ENCODE results near the gene F10.
"Not testable (repeated sequence)": the region's sequence is repeated elsewhere in the genome, so short reads cannot be mapped to it uniquely, and the experiment has no call there.

F10 gene

GRCh38 chr13:113096052-113096744, 26.4 kb upstream of the F10 start:
- Histone ChIP-seq H3K9me3 (ENCODE audit: severe bottlenecking) (no peaks in the 10 kb centered on the region), H3K36me3 (ENCODE audit: low read depth) (no peaks in the 10 kb centered on the region), H3K27ac (ENCODE audit: poor library complexity, severe bottlenecking) (no peak overlapping the region), H3K4me3 (ENCODE audit: severe bottlenecking) (no peak overlapping the region), H3K4me1 (ENCODE audit: insufficient read depth, poor library complexity, severe bottlenecking) (no peaks in the 10 kb centered on the region), H3K27me3 (ENCODE audit: insufficient read depth, poor library complexity, severe bottlenecking) (peaks cover 27% of the 10 kb centered on the region)
- ATAC-seq (ENCODE audit: low read depth) (no peak), DNase-seq (ENCODE audit: low spot score) (no peak)
- no peak for TF ChIP-seq CTCF (IDR thresholded peaks at IDR 0.05; ENCODE audit: poor library complexity, severe bottlenecking)

DNA sequence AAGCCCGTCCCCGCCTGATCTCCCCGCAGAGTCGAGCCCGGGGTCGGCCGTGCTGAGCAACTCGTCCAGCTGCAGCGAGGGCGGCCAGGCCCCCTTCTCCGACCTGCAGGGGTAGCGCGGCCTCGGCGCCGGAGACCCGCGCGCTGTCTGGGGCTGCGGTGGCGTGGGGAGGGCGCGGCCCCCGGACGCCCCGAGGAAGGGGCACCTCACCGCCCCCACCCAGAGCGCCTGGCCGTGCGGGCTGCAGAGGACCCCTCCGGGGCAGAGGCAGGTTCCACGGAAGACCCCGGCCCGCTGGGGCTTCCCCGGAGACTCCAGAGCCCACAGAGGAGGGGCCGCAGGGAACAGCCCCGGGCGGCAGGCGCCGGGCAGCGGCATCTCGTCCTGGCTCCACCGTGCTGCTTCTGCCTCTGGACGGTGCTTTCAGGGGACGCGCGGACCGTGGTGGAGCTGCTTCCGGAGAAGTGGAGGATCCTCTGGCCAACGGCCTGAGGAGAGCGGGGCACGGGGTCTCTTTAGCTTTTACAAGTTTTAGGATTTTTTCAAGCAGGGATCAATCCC, 25.8 kb upstream of the F10 start:
- Histone ChIP-seq H3K4me1 (ENCODE audit: insufficient read depth, poor library complexity, severe bottlenecking) (no peaks in the 10 kb centered on the region), H3K36me3 (ENCODE audit: low read depth) (no peaks in the 10 kb centered on the region), H3K27me3 (ENCODE audit: insufficient read depth, poor library complexity, severe bottlenecking) (peaks cover 29% of the 10 kb centered on the region), H3K4me3 (ENCODE audit: severe bottlenecking) (no peak overlapping the region), H3K27ac (ENCODE audit: poor library complexity, severe bottlenecking) (no peak overlapping the region), H3K9me3 (ENCODE audit: severe bottlenecking) (no peaks in the 10 kb centered on the region)
- TF ChIP-seq CTCF (IDR thresholded peaks at IDR 0.05; ENCODE audit: poor library complexity, severe bottlenecking), result no peak
- DNase-seq (ENCODE audit: low spot score) (no peak), ATAC-seq (ENCODE audit: low read depth) (no peak)

- ATAC-seq (ENCODE audit: low read depth), result no peak
- H3K4me3 ChIP-seq (ENCODE audit: severe bottlenecking), result no peak overlapping the region
- H3K9me3 ChIP-seq (ENCODE audit: severe bottlenecking), result no peaks in the 10 kb centered on the region
- H3K27ac ChIP-seq (ENCODE audit: poor library complexity, severe bottlenecking), result no peak overlapping the region
- TF ChIP-seq CTCF (IDR thresholded peaks at IDR 0.05; ENCODE audit: poor library complexity, severe bottlenecking), result no peak
- H3K36me3 ChIP-seq (ENCODE audit: low read depth), result no peaks in the 10 kb centered on the region
- peaks cover 30% of the 10 kb centered on the region for H3K27me3 ChIP-seq (ENCODE audit: insufficient read depth, poor library complexity, severe bottlenecking)
- DNase-seq (ENCODE audit: low spot score), result no peak
- no peaks in the 10 kb centered on the region for H3K4me1 ChIP-seq (ENCODE audit: insufficient read depth, poor library complexity, severe bottlenecking)
Observed at GRCh38 chr13:113097651-113098050, 24.9 kb upstream of the F10 start.

DNA sequence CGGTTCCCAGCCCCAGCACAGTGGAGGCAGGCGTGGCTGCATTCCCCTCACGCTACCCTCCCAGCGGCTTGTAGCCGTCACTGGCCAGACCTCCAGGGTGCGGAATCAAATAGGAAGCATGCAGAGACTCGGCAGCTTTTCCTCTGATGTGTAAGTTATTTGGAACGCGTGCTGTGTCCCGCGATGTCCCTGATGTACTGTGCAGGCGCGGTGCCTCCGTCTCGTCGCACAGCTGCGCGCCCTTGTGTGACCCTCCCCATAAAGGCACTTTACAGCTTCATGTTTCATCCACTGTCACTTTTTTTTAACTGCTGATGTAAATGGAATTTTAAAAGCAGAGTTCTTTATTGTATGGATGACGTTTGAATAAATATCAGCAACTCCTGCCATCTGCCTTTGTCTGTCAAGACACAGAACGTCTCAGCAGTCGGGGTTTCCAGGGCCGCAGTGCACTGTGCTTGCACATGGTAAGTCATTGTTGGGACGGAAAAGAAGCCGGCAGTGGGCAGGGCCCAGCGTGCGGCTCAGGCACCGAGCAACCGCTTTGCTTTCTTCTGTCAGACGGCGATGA, 24.4 kb upstream of the F10 start:
- no peak overlapping the region for H3K4me3 ChIP-seq (ENCODE audit: severe bottlenecking)
- H3K36me3 ChIP-seq (ENCODE audit: low read depth), result no peaks in the 10 kb centered on the region
- DNase-seq (ENCODE audit: low spot score), result no peak
- H3K27ac ChIP-seq (ENCODE audit: poor library complexity, severe bottlenecking), result no peak overlapping the region
- no peaks in the 10 kb centered on the region for H3K4me1 ChIP-seq (ENCODE audit: insufficient read depth, poor library complexity, severe bottlenecking)
- peaks cover 26% of the 10 kb centered on the region for H3K27me3 ChIP-seq (ENCODE audit: insufficient read depth, poor library complexity, severe bottlenecking)
- no peak for ATAC-seq (ENCODE audit: low read depth)
- no peak for TF ChIP-seq CTCF (IDR thresholded peaks at IDR 0.05; ENCODE audit: poor library complexity, severe bottlenecking)
- H3K9me3 ChIP-seq (ENCODE audit: severe bottlenecking), result no peaks in the 10 kb centered on the region

GRCh38 chr13:113099142-113099541, 23.5 kb upstream of the F10 start:
- H3K4me3 ChIP-seq (ENCODE audit: severe bottlenecking), result no peak overlapping the region
- H3K36me3 ChIP-seq (ENCODE audit: low read depth), result no peaks in the 10 kb centered on the region
- no peak for DNase-seq (ENCODE audit: low spot score)
- ATAC-seq (ENCODE audit: low read depth), result no peak
- H3K27me3 ChIP-seq (ENCODE audit: insufficient read depth, poor library complexity, severe bottlenecking), result peaks cover 26% of the 10 kb centered on the region
- H3K4me1 ChIP-seq (ENCODE audit: insufficient read depth, poor library complexity, severe bottlenecking), result no peaks in the 10 kb centered on the region
- H3K27ac ChIP-seq (ENCODE audit: poor library complexity, severe bottlenecking), result no peak overlapping the region
- no peaks in the 10 kb centered on the region for H3K9me3 ChIP-seq (ENCODE audit: severe bottlenecking)
- TF ChIP-seq CTCF (IDR thresholded peaks at IDR 0.05; ENCODE audit: poor library complexity, severe bottlenecking), result no peak

DNA sequence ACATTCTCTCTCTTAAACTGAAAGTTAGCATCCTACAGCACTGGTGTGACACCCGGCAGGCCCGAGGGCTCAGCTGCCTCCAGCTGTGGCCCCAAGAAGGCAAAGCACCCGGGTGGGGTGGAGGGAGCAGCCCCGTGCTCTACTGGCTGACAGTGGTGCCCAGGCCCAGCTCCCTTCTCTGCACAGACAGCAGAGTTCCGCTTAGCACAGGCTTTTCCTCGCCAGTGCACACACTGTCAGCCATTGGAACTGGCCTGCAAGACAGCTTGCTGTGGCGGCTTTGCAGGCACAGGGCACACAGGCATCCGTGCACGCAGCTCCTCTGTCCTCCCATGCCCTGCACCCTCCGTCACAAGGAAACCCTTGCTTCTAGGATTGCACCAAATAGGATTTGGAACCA, 20.3 kb upstream of the F10 start:
- H3K4me1 ChIP-seq (ENCODE audit: insufficient read depth, poor library complexity, severe bottlenecking); DNase-seq (ENCODE audit: low spot score); H3K27ac ChIP-seq (ENCODE audit: poor library complexity, severe bottlenecking); H3K9me3 ChIP-seq (ENCODE audit: severe bottlenecking); H3K4me3 ChIP-seq (ENCODE audit: severe bottlenecking); H3K36me3 ChIP-seq (ENCODE audit: low read depth): not testable (repeated sequence)
- peak; percentile 36; the same call in 1 of the 3 replicates for ATAC-seq (ENCODE audit: low read depth)
- H3K27me3 ChIP-seq (ENCODE audit: insufficient read depth, poor library complexity, severe bottlenecking), result peaks cover 23% of the 10 kb centered on the region
